ENCODE measurements around the gene SH3RF1.

- TF ChIP-seq CTCF (IDR thresholded peaks at IDR 0.05; ENCODE audit: low read depth, low read length) = no peak
- TF ChIP-seq POLR2A (IDR thresholded peaks at IDR 0.05; ENCODE audit: extremely low read depth, insufficient read length) = no peak
- TF ChIP-seq MAX (IDR thresholded peaks at IDR 0.05; ENCODE audit: low read depth, low read length) = no peak
- no peak for TF ChIP-seq MYC (IDR thresholded peaks at IDR 0.05; ENCODE audit: low read depth, low read length)
Observed at GRCh38 chr4:169236078-169236477, 34.7 kb downstream of the SH3RF1 start.

Data from NB4 (cell line).